NCI-H146 treated with DMSO at 0.1 percent for 48 hours (cell line): ENCODE measurements around the gene BACE1-AS.
A peak's percentile ranks its signal among the peaks of the same experiment; 100 is the strongest.

ENCODE experiments used
- DNase-seq: peaks from one replicate; lab custom pipeline; 2025; ENCODE audit not compliant: unreplicated experiment; lab: John Stamatoyannopoulos, UW

BACE1-AS gene

DNA sequence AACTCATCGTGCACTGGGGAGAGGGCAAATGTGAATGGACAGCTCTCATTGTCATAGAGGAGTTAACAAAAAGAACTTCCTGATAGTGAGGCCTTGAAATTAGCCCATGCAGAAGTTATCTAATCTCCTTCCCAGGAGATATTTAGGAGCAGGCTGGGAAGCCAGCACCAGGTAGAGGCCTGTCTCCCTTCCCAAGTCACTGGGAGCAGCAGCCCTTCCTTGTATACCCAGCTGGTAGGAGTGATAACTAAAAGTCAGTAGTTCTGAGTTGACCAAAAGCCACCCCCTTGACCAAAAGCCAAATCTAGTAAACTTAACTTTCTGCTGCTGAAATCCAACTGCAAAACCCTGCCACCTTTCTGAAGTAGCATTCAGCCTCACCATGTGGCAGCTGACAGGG, 1.4 kb upstream of the BACE1-AS start:
- no peak for DNase-seq

DNA sequence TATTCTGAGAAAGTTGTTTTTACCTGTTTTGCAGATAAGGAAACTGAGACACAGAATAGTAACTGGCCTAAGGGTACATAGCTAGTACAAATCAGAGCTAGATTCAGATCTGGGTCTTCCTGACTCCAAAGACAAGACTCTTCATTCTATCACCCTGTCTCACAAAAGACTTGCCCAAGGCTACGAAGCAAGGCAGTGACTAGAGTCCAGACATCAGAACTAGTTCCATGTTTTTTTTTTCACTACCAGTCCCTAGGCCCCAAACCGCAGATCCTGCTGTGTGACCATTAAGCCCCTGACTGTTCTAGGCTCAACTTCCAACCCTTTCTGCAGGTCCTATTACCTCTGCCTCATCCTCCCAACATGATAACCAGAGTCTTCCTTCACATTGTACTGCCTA, 1.5 kb downstream of the BACE1-AS start:
- DNase-seq: no peak

GRCh38 chr11:117295438-117296137, 4.4 kb downstream of the BACE1-AS start:
- no peak for DNase-seq

DNA sequence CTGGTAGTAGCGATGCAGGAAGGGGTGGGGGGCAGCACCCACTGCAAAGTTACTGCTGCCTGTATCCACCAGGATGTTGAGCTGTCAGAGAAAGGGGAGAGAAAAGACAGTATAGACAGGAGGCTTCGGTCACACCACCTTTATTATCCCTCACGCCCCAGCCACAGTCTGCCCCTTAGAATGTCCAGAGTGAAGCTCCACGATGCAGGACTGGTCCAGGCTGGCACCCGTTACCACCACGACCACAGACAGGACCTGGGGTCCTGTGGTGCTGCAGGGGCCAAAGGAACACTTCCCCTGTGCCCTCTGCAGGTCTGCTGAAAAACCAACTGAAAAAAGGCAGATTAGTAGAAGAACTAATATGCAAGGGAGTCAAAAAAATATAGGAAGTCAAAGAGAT, 5.7 kb downstream of the BACE1-AS start:
- no peak for DNase-seq

- no peak for DNase-seq
These were observed 7.0 kb downstream of the BACE1-AS start for GRCh38 chr11:117298195-117298594.

DNA sequence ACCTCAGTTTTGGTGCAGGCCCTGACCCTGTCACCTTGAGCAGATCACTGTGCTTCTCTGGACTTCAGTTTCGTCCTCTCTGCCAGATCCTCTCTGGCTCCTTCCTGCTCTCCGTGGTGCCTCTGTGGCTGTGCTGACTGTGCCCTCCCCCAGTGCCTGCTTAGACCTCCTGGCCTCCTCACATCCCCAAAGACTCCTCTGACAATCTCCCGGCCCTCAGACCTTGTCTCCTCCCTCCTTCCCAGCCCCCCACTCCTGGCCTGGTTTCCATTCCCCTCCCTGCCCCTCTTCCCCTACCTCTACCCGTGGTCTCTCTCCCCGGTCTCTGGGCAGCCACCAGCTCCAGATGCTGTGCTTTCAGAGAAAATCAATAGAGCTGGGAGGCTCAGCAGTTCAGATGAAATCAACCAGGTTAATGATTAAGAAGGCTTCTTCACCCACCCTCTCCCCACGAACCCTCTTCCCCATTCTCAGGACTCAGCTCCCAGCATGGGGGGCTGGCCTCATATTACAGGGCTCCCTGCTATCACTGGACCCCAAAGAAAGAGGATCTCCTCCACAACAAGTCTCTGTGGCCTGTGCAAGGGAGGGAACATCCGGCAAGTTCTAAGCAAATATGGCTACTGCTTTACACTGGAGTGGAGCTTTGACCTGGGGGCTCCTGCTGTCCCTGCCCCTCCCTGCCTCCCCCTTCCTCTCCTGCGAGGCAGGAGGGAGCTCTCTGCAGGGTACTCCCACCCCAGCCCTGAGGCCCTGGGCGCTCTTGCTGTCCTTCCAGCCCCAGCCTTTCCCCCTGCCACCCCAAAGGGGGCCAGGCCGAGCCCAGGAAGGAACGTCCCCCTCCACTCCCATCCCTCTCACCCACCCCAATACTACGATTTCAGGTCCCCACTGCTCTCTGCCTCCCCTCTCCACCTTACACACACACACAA, 8.5 kb downstream of the BACE1-AS start:
- DNase-seq: no peak

DNA sequence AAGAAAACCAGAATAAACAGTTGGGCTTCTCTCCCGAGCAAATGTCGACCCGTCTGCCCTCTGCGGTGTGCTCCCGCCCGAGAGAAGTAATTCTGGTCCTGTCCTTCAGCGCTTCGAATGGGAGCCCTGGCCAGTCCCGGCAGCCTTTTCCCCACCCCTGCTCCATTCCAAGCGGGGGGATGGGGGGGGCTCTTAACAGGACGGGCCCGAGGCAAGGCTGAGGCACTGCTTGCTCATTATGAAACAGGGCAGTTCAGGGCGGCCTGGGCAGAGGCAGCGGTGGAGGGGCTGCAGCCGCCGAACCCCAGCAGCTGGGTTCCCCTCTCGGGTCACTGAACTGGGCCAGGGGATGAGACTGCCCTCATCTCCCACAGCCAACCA, 9.1 kb downstream of the BACE1-AS start:
- DNase-seq: no peak

DNA sequence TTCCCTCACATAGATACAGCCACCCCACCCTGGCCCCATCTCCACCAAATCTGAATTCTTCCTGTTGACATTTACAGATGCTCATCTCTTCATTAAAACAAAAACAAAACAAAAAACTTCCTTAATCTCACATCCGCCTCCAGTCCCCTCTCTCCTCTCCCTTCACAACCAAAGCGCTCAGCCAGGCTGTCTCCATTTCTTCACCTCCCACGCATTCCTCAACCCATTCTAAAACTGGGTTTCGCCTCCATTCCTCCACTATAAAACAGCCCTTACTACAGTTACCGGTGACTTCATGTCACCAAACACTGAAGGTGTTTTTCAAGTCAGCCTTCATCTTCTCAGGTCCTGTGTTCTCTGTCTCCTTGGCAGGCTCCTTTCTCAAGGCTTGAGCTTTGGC, 9.6 kb downstream of the BACE1-AS start:
- no peak for DNase-seq

- DNase-seq: no peak
These were observed 11.1 kb downstream of the BACE1-AS start for GRCh38 chr11:117302228-117302627.

DNA sequence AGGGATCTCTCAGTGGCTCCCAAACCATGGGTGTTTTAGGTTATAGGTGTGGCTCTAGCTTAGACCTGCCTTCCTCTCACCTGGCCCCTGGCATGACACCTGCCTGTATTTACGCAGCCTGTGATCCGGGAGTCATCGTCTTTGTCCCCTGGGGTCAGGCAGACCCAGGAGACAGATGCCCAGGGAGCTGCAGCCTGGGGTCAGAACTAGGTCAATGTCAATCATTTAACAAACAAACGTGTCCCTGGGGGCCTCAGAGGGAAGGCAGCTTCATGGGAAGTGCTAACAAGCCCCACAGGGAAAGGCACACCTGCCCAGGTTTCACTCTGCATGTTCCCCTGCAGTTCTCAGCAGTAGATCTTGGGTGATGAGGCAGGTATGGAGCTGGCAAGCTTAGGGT, 12.0 kb downstream of the BACE1-AS start:
- DNase-seq: peak; percentile 94

DNA sequence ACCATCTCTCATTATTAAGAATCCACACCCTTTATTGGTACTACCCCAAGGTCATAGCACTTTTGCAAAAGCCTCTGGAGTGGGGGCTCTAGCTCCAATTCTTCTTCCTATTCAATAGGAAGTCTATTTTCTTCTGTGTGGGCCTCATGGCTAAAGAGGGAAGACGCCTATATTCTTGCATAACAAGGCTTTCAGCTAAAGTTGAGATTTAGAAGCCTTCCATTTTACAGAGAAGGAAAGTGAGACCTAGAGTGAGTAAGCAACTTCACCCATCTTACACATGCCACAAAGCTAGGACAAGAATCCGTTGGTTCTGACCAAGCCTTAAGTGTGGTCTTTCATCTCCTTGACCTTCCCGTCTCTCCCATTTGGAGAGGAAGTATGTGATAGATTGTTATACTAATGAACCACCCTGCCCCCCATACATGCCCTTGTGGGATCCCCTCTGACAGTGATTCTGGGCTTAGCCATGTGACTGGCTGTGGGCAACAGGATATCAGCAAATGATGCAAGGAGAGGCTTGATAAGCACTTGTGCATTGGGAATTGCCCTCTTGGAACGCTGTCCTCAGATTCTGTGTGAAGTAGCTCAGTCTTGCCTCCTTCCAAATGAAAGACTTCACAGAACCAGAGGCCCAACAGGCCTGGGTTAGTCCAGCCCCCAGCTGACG, 12.6 kb downstream of the BACE1-AS start:
- DNase-seq: no peak

GRCh38 chr11:117305145-117305544, 14.0 kb downstream of the BACE1-AS start:
- no peak for DNase-seq

GRCh38 chr11:117309310-117309709, 18.2 kb downstream of the BACE1-AS start:
- no peak for DNase-seq

- DNase-seq: no peak
These were observed 21.9 kb downstream of the BACE1-AS start for GRCh38 chr11:117313091-117313490.

- no peak for DNase-seq
These were observed 23.0 kb downstream of the BACE1-AS start for GRCh38 chr11:117313828-117314768.

GRCh38 chr11:117314840-117315239, 23.7 kb downstream of the BACE1-AS start:
- no peak for DNase-seq

DNA sequence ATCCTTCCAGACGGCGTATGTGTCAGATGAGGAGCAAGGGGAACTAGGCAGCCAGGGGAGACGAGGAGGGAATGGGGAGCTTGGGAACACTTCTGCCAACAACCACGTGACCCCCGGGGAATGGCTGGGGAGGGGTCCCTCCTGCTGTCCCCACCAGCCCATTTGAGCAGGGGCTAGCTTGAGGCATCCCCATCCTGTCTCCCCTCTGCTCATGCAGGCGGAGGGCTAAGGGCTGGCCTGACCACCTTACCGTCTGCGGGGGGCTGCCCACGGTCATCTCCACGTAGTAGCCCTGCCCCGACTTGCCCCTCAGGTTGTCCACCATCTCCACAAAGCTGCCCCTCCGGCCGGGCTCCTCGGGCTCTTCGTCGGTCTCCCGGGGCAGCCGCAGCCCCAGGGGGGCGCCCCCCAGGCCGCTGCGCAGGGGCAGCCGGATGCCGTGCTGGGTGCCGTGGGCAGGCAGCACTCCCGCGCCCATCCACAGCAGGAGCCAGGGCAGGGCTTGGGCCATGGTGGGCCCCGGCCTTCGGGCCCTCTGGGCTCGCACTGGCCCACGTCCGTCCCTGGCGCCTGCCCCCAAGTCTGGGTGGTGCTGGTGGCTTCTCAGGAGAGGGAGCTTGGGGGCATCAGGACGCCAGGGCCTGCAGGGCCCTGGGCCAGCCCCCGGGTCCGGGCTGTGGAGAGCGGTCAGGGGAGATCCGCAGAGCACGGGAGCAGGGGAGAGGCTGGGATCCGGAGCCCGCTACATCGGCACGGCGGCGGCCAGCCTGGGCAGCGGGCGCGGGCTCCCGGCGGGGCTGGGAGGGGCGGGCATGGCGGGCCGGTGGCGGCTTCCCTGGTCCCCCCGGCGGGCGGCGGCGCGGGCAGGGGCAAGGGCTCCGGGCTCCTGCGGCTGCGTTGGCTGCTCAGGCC, 24.4 kb downstream of the BACE1-AS start:
- DNase-seq: no peak

DNA sequence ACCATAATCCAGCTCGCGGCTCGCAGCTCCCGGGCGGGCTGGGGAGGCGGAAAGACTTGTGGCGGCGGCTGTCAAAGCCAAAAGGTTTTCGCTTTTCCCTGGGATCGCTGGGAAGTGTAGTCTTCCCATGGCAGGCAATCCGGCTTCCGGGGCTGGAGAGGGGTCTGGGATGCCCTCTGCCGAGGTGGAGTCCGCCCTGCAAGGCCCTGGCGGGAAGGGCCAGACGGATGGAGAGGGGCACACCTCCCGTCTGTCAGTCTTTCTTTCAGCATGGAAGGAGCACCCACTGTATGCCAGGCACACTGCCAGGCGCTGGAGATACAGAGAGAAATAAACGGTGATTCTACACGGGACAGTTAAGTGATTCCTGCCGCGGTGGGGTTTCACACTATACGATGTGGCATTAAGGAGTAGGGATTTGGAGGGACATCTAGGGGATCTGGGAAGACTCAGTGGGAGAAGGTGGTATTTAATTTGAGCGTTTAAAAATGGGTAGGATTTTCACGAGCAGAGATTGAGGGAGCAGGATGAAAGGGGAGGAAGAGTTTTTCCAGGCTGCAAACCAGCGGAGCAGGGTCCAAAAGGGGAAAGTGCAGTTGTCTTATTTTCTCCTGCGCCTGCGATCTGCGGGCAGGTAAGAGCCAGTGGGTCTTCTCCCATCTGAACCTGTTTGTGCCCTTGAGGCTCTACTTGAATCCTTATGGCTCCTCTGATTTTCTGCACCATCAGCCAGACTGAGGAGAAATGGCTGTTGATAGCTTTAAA, 25.2 kb downstream of the BACE1-AS start, which contains the start of gene BACE1:
Gene BACE1 (minus strand): TSS at position 60 of the 765 bp plus-strand sequence. CDS start 461 bp downstream, outside the sequence.
- DNase-seq: peak; percentile 61

GRCh38 chr11:117318738-117319137, 27.6 kb downstream of the BACE1-AS start:
- DNase-seq: no peak
